ENCODE results near the gene RNU6-7. TPM values are rescaled to one million over a fixed set of nuclear protein-coding genes. Genes with fewer than 3 reads are reported as not detected.

Gene RNU6-7
- total and polyA plus RNA-seq, 10 of the 15 experiments (the other 5 are each of a cell fraction or from before 2014, with no cell fraction given), result not detected

DNA sequence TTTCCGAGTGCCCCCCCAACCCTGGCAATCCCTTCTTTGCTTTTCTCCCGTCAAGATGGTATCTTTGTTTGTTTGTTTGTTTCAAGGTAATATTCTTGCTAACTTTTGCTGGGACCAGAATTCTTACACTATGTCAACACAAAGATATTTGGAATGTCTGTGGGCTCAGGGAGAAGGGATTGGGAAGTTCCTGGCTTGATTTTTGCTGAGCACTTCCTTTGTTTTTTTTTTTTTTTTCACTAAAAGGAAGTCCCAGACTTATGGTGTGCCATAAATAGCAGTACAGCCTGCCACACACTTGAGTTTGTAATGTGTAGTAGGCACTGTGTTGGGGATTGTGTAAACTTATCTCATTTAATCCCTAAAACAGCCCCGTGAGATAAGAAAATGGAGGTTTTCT is 11.2 kb upstream of the RNU6-7 start:
- TF ChIP-seq ETV6 (conservative IDR thresholded peaks at IDR 0.05 in 1 of 2, IDR thresholded peaks at IDR 0.05 in 1 of 2; ENCODE audit: borderline replicate concordance in 1 of 2, low read depth in 1 of 2) (no peak), BACH1 (IDR thresholded peaks at IDR 0.05; ENCODE audit: borderline replicate concordance) (no peak), MYC (IDR thresholded peaks at IDR 0.05; ENCODE audit: insufficient read depth, insufficient read length, insufficient replicate concordance, low read length, severe bottlenecking) (no peak), MAX (IDR thresholded peaks at IDR 0.05; ENCODE audit: low read depth, low read length) (no peak), IKZF2 (IDR thresholded peaks at IDR 0.05) (no peak), MLLT1 (IDR thresholded peaks at IDR 0.05) (no peak), TARDBP (IDR thresholded peaks at IDR 0.05; ENCODE audit: borderline replicate concordance) (no peak), YY1 (IDR thresholded peaks at IDR 0.05; ENCODE audit: low read depth, low read length) (no peak), PML (IDR thresholded peaks at IDR 0.05; ENCODE audit: low read length) (no peak), RB1 (IDR thresholded peaks at IDR 0.05; ENCODE audit: borderline replicate concordance) (no peak), RELA (IDR thresholded peaks at IDR 0.05; ENCODE audit: borderline replicate concordance, partially characterized antibody) (no peak), SIX5 (IDR thresholded peaks at IDR 0.05; ENCODE audit: low read depth, low read length, severe bottlenecking) (no peak), ZNF274 (IDR thresholded peaks at IDR 0.05; ENCODE audit: insufficient read depth, insufficient read length) (no peak), KDM1A (IDR thresholded peaks at IDR 0.05; ENCODE audit: borderline replicate concordance) (no peak), MEF2B (IDR thresholded peaks at IDR 0.05; ENCODE audit: partially characterized antibody, poor library complexity, severe bottlenecking) (no peak), GATAD2B (conservative IDR thresholded peaks at IDR 0.05; ENCODE audit: low read depth) (no peak), ZBTB33 (IDR thresholded peaks at IDR 0.05) (no peak), NRF1 (conservative IDR thresholded peaks at IDR 0.05; ENCODE audit: low read depth, low read length) (no peak)
- TF ChIP-seq, protein P1, sequence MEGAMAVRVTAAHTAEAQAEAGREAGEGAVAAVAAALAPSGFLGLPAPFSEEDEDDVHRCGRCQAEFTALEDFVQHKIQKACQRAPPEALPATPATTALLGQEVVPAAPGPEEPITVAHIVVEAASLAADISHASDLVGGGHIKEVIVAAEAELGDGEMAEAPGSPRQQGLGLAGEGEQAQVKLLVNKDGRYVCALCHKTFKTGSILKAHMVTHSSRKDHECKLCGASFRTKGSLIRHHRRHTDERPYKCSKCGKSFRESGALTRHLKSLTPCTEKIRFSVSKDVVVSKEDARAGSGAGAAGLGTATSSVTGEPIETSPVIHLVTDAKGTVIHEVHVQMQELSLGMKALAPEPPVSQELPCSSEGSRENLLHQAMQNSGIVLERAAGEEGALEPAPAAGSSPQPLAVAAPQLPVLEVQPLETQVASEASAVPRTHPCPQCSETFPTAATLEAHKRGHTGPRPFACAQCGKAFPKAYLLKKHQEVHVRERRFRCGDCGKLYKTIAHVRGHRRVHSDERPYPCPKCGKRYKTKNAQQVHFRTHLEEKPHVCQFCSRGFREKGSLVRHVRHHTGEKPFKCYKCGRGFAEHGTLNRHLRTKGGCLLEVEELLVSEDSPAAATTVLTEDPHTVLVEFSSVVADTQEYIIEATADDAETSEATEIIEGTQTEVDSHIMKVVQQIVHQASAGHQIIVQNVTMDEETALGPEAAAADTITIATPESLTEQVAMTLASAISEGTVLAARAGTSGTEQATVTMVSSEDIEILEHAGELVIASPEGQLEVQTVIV (IDR thresholded peaks at IDR 0.05; ENCODE audit: borderline replicate concordance, partially characterized antibody), result no peak
- WGBS (ENCODE audit: insufficient coverage, insufficient replicate concordance, low lambda C conversion rate, missing lambda C conversion rate), result 72% methylated on average over 3 of the region's 3 CpGs
- ChIA-PET RAD21 (ENCODE audit: unreplicated experiment) (no interaction called here), SMC1A (ENCODE audit: uncharacterized antibody, unreplicated experiment) (no interaction called here), POLR2A (no interaction called here), CTCF (no interaction called here)
- H4K20me1 ChIP-seq (ENCODE audit: control insufficient read depth, insufficient read depth), result no peaks in the 10 kb centered on the region
- intact Hi-C loops (cut with micrococcal nuclease; ENCODE audit: unreplicated experiment), result no loop called here
- no peaks in the 10 kb centered on the region for H3K27me3 ChIP-seq (replicated peaks in 1 of 2; ENCODE audit: control insufficient read depth in 2 of 2, insufficient read depth in 2 of 2, low read length in 1 of 2)
- H3K79me2 ChIP-seq (ENCODE audit: control insufficient read depth, insufficient read depth, low read length), result no peaks in the 10 kb centered on the region
- no peaks in the 10 kb centered on the region for H3K36me3 ChIP-seq (ENCODE audit: control insufficient read depth in 2 of 2, insufficient read depth in 2 of 2, low read length in 1 of 2)
- no peak overlapping the region for H3K9ac ChIP-seq (ENCODE audit: control insufficient read depth, insufficient read depth, low read length)
- ATAC-seq (no peak), FAIRE-seq (no peak), DNase-seq (ENCODE audit: low read depth, low spot score) (no peak)
- no TSS peak for BruUV-seq (replicated peaks)
- H3K9me3 ChIP-seq (replicated peaks; ENCODE audit: control insufficient read depth, insufficient read depth, low read length), result no peaks in the 10 kb centered on the region; the same call in 2 of the 3 replicates
- H3K4me3 ChIP-seq, result no peak overlapping the region
- H3K27ac ChIP-seq (ENCODE audit: control insufficient read depth, insufficient read depth), result no peak overlapping the region
- in situ Hi-C loops (cut with MboI), result no loop called here
- H3K4me1 ChIP-seq (ENCODE audit: control insufficient read depth, insufficient read depth, low read length), result peaks cover 5% of the 10 kb centered on the region
- H3K4me2 ChIP-seq (ENCODE audit: control insufficient read depth, insufficient read depth), result no peak overlapping the region
- H2AFZ ChIP-seq (ENCODE audit: control insufficient read depth, low read depth, low read length), result no peak overlapping the region

Data from GM12878 (cell line).